HG02884 (cell line): Measurements from ENCODE around the gene ACVR2B.

ENCODE experiments used
- ATAC-seq: cut with Tn5 transposase; IDR thresholded peaks from one replicate; pipeline ENCODE4 v1.9.1; 2021; ENCODE audit warnings: mild to moderate bottlenecking, moderate library complexity; ENCODE audit not compliant: unreplicated experiment

ACVR2B gene

GRCh38 chr3:38480930-38481329 is 27.2 kb downstream of the ACVR2B start:
- no peak for ATAC-seq

GRCh38 chr3:38482951-38483350 is 29.3 kb downstream of the ACVR2B start:
- ATAC-seq, result no peak

- ATAC-seq, result peak; percentile 87
Measured at GRCh38 chr3:38487323-38487722, 33.6 kb downstream of the ACVR2B start.

- ATAC-seq, result no peak
Measured at GRCh38 chr3:38488949-38489348, 35.3 kb downstream of the ACVR2B start.

GRCh38 chr3:38489766-38490165 is 36.1 kb downstream of the ACVR2B start:
- ATAC-seq, result no peak

GRCh38 chr3:38490281-38491030 is 36.8 kb downstream of the ACVR2B start:
- no peak for ATAC-seq

- ATAC-seq, result no peak
Measured at GRCh38 chr3:38491215-38491614, 37.5 kb downstream of the ACVR2B start.

GRCh38 chr3:38493031-38493430 is 39.3 kb downstream of the ACVR2B start:
- no peak for ATAC-seq

GRCh38 chr3:38496131-38496910 is 42.6 kb downstream of the ACVR2B start, which contains the start of gene EXOG:
Gene EXOG (plus strand): TSS chr3:38496340. CDS start chr3:38496368, 28 bp downstream.
- ATAC-seq, result peak; percentile 91

- no peak for ATAC-seq
Measured at GRCh38 chr3:38497031-38497430, 43.3 kb downstream of the ACVR2B start.

- no peak for ATAC-seq
Measured at GRCh38 chr3:38500688-38501417, 47.2 kb downstream of the ACVR2B start.

- ATAC-seq, result peak; percentile 98
Measured at GRCh38 chr3:38507120-38507519, 53.4 kb downstream of the ACVR2B start.

- no peak for ATAC-seq
Measured at GRCh38 chr3:38509732-38510131, 56.0 kb downstream of the ACVR2B start.

- ATAC-seq, result no peak
Measured at GRCh38 chr3:38510631-38511030, 56.9 kb downstream of the ACVR2B start.

- ATAC-seq, result no peak
Measured at GRCh38 chr3:38511546-38511945, 57.9 kb downstream of the ACVR2B start.

- ATAC-seq, result no peak
Measured at GRCh38 chr3:38515367-38515766, 61.7 kb downstream of the ACVR2B start.

GRCh38 chr3:38516669-38517068 is 63.0 kb downstream of the ACVR2B start:
- no peak for ATAC-seq

GRCh38 chr3:38519000-38519399 is 65.3 kb downstream of the ACVR2B start:
- ATAC-seq, result no peak

- ATAC-seq, result no peak
Measured at GRCh38 chr3:38519651-38520050, 66.0 kb downstream of the ACVR2B start.

- ATAC-seq, result no peak
Measured at GRCh38 chr3:38521391-38521987, 67.8 kb downstream of the ACVR2B start.

GRCh38 chr3:38522002-38522401 is 68.3 kb downstream of the ACVR2B start:
- ATAC-seq, result no peak
